ENCODE results near the gene CNTNAP2.

GRCh38 chr7:147053746-147054145, 937.1 kb downstream of the CNTNAP2 start:
- TF ChIP-seq, protein P1, sequence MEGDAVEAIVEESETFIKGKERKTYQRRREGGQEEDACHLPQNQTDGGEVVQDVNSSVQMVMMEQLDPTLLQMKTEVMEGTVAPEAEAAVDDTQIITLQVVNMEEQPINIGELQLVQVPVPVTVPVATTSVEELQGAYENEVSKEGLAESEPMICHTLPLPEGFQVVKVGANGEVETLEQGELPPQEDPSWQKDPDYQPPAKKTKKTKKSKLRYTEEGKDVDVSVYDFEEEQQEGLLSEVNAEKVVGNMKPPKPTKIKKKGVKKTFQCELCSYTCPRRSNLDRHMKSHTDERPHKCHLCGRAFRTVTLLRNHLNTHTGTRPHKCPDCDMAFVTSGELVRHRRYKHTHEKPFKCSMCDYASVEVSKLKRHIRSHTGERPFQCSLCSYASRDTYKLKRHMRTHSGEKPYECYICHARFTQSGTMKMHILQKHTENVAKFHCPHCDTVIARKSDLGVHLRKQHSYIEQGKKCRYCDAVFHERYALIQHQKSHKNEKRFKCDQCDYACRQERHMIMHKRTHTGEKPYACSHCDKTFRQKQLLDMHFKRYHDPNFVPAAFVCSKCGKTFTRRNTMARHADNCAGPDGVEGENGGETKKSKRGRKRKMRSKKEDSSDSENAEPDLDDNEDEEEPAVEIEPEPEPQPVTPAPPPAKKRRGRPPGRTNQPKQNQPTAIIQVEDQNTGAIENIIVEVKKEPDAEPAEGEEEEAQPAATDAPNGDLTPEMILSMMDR (conservative IDR thresholded peaks at IDR 0.05 in 1 of 2, IDR thresholded peaks at IDR 0.05 in 1 of 2; ENCODE audit: low read depth in 1 of 2, low read length in 2 of 2), result no peak
- TF ChIP-seq EZH2 (IDR thresholded peaks at IDR 0.05; ENCODE audit: low read length, missing control alignments), result no peak

Measured in fibroblast of lung (primary cell).